Fibroblast of lung (primary cell): ENCODE data around the gene FBXO38.

ENCODE experiments used
- EZH2 ChIP-seq: IDR thresholded peaks from 2 replicates; pipeline ENCODE4 v1.5.1; 2012; ENCODE audit warnings: low read length, control low read depth, mild to moderate bottlenecking; ENCODE audit errors: missing control alignments
- TF ChIP-seq, protein P1 (sequence below), 2 donors: IDR thresholded peaks in 1 of 2; conservative IDR thresholded peaks in 1 of 2; 1 replicate in 1 of 2; 2 replicates in 1 of 2; pipeline ENCODE4 v1.5.1; 2011 to 2012; ENCODE audit warnings: low read length in 2 of 2, control low read depth in 1 of 2, inconsistent platforms in 1 of 2, low read depth in 1 of 2, mild to moderate bottlenecking in 1 of 2

DNA sequence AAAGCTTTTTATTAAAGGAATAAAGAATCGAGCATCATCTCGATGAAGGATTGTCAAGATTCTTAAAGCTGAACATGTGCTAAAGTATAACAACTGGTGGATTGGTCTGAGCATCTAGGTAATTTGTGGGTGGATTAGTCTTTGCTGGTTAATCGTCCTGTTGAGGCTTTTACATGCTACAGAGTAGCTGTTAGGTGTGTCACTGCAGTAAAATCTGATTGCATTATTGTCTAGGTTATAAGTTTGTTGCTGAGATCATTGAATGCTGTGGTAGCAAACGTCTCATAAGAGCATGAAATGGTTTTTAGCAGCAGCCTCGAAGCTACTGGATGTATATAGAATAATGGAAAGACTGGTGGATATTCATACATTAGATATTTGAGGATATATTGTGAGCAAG is 7.2 kb downstream of the FBXO38 start:
- TF ChIP-seq, protein P1, sequence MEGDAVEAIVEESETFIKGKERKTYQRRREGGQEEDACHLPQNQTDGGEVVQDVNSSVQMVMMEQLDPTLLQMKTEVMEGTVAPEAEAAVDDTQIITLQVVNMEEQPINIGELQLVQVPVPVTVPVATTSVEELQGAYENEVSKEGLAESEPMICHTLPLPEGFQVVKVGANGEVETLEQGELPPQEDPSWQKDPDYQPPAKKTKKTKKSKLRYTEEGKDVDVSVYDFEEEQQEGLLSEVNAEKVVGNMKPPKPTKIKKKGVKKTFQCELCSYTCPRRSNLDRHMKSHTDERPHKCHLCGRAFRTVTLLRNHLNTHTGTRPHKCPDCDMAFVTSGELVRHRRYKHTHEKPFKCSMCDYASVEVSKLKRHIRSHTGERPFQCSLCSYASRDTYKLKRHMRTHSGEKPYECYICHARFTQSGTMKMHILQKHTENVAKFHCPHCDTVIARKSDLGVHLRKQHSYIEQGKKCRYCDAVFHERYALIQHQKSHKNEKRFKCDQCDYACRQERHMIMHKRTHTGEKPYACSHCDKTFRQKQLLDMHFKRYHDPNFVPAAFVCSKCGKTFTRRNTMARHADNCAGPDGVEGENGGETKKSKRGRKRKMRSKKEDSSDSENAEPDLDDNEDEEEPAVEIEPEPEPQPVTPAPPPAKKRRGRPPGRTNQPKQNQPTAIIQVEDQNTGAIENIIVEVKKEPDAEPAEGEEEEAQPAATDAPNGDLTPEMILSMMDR (conservative IDR thresholded peaks at IDR 0.05 in 1 of 2, IDR thresholded peaks at IDR 0.05 in 1 of 2; ENCODE audit: low read depth in 1 of 2, low read length in 2 of 2), result no peak
- TF ChIP-seq EZH2, result no peak
